ENCODE data around the gene IGDCC3.
"Not testable (repeated sequence)": the region's sequence is repeated elsewhere in the genome, so short reads cannot be mapped to it uniquely, and the experiment has no call there.

Gene IGDCC3

GRCh38 chr15:65355988-65356353 is 21.8 kb downstream of the IGDCC3 start:
- no peaks in the 10 kb centered on the region for H3K36me3 ChIP-seq (ENCODE audit: control insufficient read depth, insufficient read depth, low read length)
- no peak overlapping the region for H3K9ac ChIP-seq (ENCODE audit: low read length)
- H3K4me3 ChIP-seq (ENCODE audit: low read length), result peak overlapping the region; percentile 57
- peaks cover 4% of the 10 kb centered on the region for H3K4me1 ChIP-seq (ENCODE audit: control insufficient read depth, insufficient read depth, low read length)
- no peak overlapping the region for H3K27ac ChIP-seq (ENCODE audit: low read depth, low read length)
- peaks cover 2% of the 10 kb centered on the region for H3K27me3 ChIP-seq (ENCODE audit: control insufficient read depth, insufficient read depth, low read length)

GRCh38 chr15:65355173-65355987 is 22.4 kb downstream of the IGDCC3 start:
- Histone ChIP-seq H3K36me3 (ENCODE audit: control insufficient read depth, insufficient read depth, low read length) (no peaks in the 10 kb centered on the region), H3K27me3 (ENCODE audit: control insufficient read depth, insufficient read depth, low read length) (peaks cover 2% of the 10 kb centered on the region), H3K27ac (ENCODE audit: low read depth, low read length) (no peak overlapping the region), H3K4me1 (ENCODE audit: control insufficient read depth, insufficient read depth, low read length) (peaks cover 4% of the 10 kb centered on the region), H3K9ac (ENCODE audit: low read length) (no peak overlapping the region), H3K4me3 (ENCODE audit: low read length) (peak overlapping the region; percentile 57)

GRCh38 chr15:65354835-65355172 is 23.0 kb downstream of the IGDCC3 start:
- no peak overlapping the region for H3K4me3 ChIP-seq (ENCODE audit: low read length)
- no peak overlapping the region for H3K27ac ChIP-seq (ENCODE audit: low read depth, low read length)
- peaks cover 4% of the 10 kb centered on the region for H3K4me1 ChIP-seq (ENCODE audit: control insufficient read depth, insufficient read depth, low read length)
- no peak overlapping the region for H3K9ac ChIP-seq (ENCODE audit: low read length)
- H3K27me3 ChIP-seq (ENCODE audit: control insufficient read depth, insufficient read depth, low read length), result peaks cover 2% of the 10 kb centered on the region
- no peaks in the 10 kb centered on the region for H3K36me3 ChIP-seq (ENCODE audit: control insufficient read depth, insufficient read depth, low read length)

GRCh38 chr15:65351972-65352371 is 25.8 kb downstream of the IGDCC3 start:
- H3K27me3 ChIP-seq (ENCODE audit: control insufficient read depth, insufficient read depth, low read length); H3K4me3 ChIP-seq (ENCODE audit: low read length); H3K9ac ChIP-seq (ENCODE audit: low read length); H3K4me1 ChIP-seq (ENCODE audit: control insufficient read depth, insufficient read depth, low read length); H3K27ac ChIP-seq (ENCODE audit: low read depth, low read length); H3K36me3 ChIP-seq (ENCODE audit: control insufficient read depth, insufficient read depth, low read length): not testable (repeated sequence)

GRCh38 chr15:65349338-65349737 is 28.5 kb downstream of the IGDCC3 start:
- H3K4me3 ChIP-seq (ENCODE audit: low read length), result no peak overlapping the region
- H3K27me3 ChIP-seq (ENCODE audit: control insufficient read depth, insufficient read depth, low read length), result no peaks in the 10 kb centered on the region
- no peak overlapping the region for H3K9ac ChIP-seq (ENCODE audit: low read length)
- H3K4me1 ChIP-seq (ENCODE audit: control insufficient read depth, insufficient read depth, low read length), result no peaks in the 10 kb centered on the region
- H3K36me3 ChIP-seq (ENCODE audit: control insufficient read depth, insufficient read depth, low read length), result no peaks in the 10 kb centered on the region
- no peak overlapping the region for H3K27ac ChIP-seq (ENCODE audit: low read depth, low read length)

GRCh38 chr15:65347756-65348155 is 30.0 kb downstream of the IGDCC3 start:
- H3K27ac ChIP-seq (ENCODE audit: low read depth, low read length); H3K4me3 ChIP-seq (ENCODE audit: low read length); H3K36me3 ChIP-seq (ENCODE audit: control insufficient read depth, insufficient read depth, low read length); H3K4me1 ChIP-seq (ENCODE audit: control insufficient read depth, insufficient read depth, low read length); H3K9ac ChIP-seq (ENCODE audit: low read length); H3K27me3 ChIP-seq (ENCODE audit: control insufficient read depth, insufficient read depth, low read length): not testable (repeated sequence)

GRCh38 chr15:65346856-65347598 is 30.8 kb downstream of the IGDCC3 start:
- no peak overlapping the region for H3K9ac ChIP-seq (ENCODE audit: low read length)
- no peak overlapping the region for H3K4me3 ChIP-seq (ENCODE audit: low read length)
- no peaks in the 10 kb centered on the region for H3K36me3 ChIP-seq (ENCODE audit: control insufficient read depth, insufficient read depth, low read length)
- no peaks in the 10 kb centered on the region for H3K27me3 ChIP-seq (ENCODE audit: control insufficient read depth, insufficient read depth, low read length)
- H3K27ac ChIP-seq (ENCODE audit: low read depth, low read length), result no peak overlapping the region
- H3K4me1 ChIP-seq (ENCODE audit: control insufficient read depth, insufficient read depth, low read length), result no peaks in the 10 kb centered on the region

- no peak overlapping the region for H3K27ac ChIP-seq (ENCODE audit: low read depth, low read length)
- no peaks in the 10 kb centered on the region for H3K27me3 ChIP-seq (ENCODE audit: control insufficient read depth, insufficient read depth, low read length)
- H3K9ac ChIP-seq (ENCODE audit: low read length), result no peak overlapping the region
- no peaks in the 10 kb centered on the region for H3K4me1 ChIP-seq (ENCODE audit: control insufficient read depth, insufficient read depth, low read length)
- H3K36me3 ChIP-seq (ENCODE audit: control insufficient read depth, insufficient read depth, low read length), result no peaks in the 10 kb centered on the region
- no peak overlapping the region for H3K4me3 ChIP-seq (ENCODE audit: low read length)
These were observed 32.9 kb downstream of the IGDCC3 start for GRCh38 chr15:65344914-65345275.

GRCh38 chr15:65344214-65344913 is 33.4 kb downstream of the IGDCC3 start:
- Histone ChIP-seq H3K4me1 (ENCODE audit: control insufficient read depth, insufficient read depth, low read length) (no peaks in the 10 kb centered on the region), H3K36me3 (ENCODE audit: control insufficient read depth, insufficient read depth, low read length) (no peaks in the 10 kb centered on the region), H3K4me3 (ENCODE audit: low read length) (no peak overlapping the region), H3K27me3 (ENCODE audit: control insufficient read depth, insufficient read depth, low read length) (no peaks in the 10 kb centered on the region), H3K9ac (ENCODE audit: low read length) (no peak overlapping the region), H3K27ac (ENCODE audit: low read depth, low read length) (no peak overlapping the region)

GRCh38 chr15:65343374-65343981 is 34.3 kb downstream of the IGDCC3 start:
- H3K4me3 ChIP-seq (ENCODE audit: low read length), result no peak overlapping the region
- H3K27ac ChIP-seq (ENCODE audit: low read depth, low read length), result no peak overlapping the region
- no peak overlapping the region for H3K9ac ChIP-seq (ENCODE audit: low read length)
- H3K36me3 ChIP-seq (ENCODE audit: control insufficient read depth, insufficient read depth, low read length), result no peaks in the 10 kb centered on the region
- H3K27me3 ChIP-seq (ENCODE audit: control insufficient read depth, insufficient read depth, low read length), result no peaks in the 10 kb centered on the region
- no peaks in the 10 kb centered on the region for H3K4me1 ChIP-seq (ENCODE audit: control insufficient read depth, insufficient read depth, low read length)

- H3K27ac ChIP-seq (ENCODE audit: low read depth, low read length), result no peak overlapping the region
- H3K27me3 ChIP-seq (ENCODE audit: control insufficient read depth, insufficient read depth, low read length), result no peaks in the 10 kb centered on the region
- H3K36me3 ChIP-seq (ENCODE audit: control insufficient read depth, insufficient read depth, low read length), result no peaks in the 10 kb centered on the region
- H3K9ac ChIP-seq (ENCODE audit: low read length), result no peak overlapping the region
- H3K4me3 ChIP-seq (ENCODE audit: low read length), result no peak overlapping the region
- H3K4me1 ChIP-seq (ENCODE audit: control insufficient read depth, insufficient read depth, low read length), result no peaks in the 10 kb centered on the region
These were observed 35.3 kb downstream of the IGDCC3 start for GRCh38 chr15:65342493-65342892.

- Histone ChIP-seq H3K9ac (ENCODE audit: low read length) (no peak overlapping the region), H3K36me3 (ENCODE audit: control insufficient read depth, insufficient read depth, low read length) (no peaks in the 10 kb centered on the region), H3K4me3 (ENCODE audit: low read length) (no peak overlapping the region), H3K27ac (ENCODE audit: low read depth, low read length) (no peak overlapping the region), H3K4me1 (ENCODE audit: control insufficient read depth, insufficient read depth, low read length) (no peaks in the 10 kb centered on the region), H3K27me3 (ENCODE audit: control insufficient read depth, insufficient read depth, low read length) (no peaks in the 10 kb centered on the region)
These were observed 37.9 kb downstream of the IGDCC3 start for GRCh38 chr15:65339920-65340319.

Data from rectal smooth muscle tissue (tissue), 1 donor.